ENCODE measurements around the gene TCHH.
"Not testable (repeated sequence)": the region's sequence is repeated elsewhere in the genome, so short reads cannot be mapped to it uniquely, and the experiment has no call there.

The TCHH gene, protein sequence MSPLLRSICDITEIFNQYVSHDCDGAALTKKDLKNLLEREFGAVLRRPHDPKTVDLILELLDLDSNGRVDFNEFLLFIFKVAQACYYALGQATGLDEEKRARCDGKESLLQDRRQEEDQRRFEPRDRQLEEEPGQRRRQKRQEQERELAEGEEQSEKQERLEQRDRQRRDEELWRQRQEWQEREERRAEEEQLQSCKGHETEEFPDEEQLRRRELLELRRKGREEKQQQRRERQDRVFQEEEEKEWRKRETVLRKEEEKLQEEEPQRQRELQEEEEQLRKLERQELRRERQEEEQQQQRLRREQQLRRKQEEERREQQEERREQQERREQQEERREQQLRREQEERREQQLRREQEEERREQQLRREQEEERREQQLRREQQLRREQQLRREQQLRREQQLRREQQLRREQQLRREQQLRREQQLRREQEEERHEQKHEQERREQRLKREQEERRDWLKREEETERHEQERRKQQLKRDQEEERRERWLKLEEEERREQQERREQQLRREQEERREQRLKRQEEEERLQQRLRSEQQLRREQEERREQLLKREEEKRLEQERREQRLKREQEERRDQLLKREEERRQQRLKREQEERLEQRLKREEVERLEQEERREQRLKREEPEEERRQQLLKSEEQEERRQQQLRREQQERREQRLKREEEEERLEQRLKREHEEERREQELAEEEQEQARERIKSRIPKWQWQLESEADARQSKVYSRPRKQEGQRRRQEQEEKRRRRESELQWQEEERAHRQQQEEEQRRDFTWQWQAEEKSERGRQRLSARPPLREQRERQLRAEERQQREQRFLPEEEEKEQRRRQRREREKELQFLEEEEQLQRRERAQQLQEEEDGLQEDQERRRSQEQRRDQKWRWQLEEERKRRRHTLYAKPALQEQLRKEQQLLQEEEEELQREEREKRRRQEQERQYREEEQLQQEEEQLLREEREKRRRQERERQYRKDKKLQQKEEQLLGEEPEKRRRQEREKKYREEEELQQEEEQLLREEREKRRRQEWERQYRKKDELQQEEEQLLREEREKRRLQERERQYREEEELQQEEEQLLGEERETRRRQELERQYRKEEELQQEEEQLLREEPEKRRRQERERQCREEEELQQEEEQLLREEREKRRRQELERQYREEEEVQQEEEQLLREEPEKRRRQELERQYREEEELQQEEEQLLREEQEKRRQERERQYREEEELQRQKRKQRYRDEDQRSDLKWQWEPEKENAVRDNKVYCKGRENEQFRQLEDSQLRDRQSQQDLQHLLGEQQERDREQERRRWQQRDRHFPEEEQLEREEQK (N-terminal part only)

DNA sequence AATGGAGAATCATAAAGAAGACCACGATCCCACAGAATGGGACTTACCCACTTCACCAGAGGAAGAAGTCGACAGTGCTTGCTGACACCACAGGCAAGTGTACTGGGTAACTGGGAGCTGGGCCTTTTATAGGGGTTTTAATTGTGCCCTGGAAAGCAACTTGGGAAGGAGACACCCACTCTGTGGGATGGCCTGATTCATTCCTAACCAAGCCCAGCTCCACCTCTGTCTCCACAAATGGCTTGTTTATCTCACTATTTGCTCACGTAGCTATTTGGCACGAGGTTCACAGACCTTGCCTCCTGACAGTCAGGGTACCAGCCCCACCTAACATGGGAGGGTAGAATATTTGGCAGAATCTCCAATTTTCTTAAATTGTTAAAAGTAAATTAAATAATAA lies at the start of gene TCHH:
Gene TCHH (minus strand): TSS at position 101 of the 400 bp plus-strand sequence. CDS start 1,364 bp downstream, outside the sequence.
- no peak for DNase-seq (ENCODE audit: low read depth)

DNA sequence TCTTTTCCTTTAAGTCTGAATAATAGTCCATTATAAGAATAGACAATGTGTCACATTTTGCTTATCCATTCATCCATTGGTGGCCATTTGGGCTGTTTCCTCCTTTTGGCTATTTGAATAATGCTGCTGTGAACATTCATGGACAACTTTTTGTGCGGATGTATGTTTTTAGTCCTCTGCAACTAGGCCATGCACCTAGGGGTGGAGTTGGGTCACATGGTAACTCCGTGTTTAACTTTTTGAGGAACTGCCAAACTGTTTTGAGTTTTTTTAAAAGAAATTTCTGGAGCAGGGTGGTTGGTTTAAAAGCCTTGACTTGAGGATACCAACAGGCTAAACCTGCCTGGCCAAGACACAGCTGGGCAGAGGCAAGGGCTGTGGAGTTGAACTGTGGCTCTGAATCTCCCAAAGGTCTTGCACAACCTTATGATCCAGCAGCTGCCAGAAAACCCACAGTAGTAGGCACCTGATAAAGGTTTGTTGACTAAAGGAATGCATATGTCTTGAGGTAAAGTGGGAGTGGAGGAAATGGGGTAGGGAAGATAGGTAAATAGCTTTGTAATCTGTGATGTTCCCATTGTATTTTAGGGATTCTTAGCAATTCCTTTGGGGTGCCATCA lies 49.4 kb upstream of the TCHH start:
- no peak for DNase-seq (ENCODE audit: low read depth)

DNA sequence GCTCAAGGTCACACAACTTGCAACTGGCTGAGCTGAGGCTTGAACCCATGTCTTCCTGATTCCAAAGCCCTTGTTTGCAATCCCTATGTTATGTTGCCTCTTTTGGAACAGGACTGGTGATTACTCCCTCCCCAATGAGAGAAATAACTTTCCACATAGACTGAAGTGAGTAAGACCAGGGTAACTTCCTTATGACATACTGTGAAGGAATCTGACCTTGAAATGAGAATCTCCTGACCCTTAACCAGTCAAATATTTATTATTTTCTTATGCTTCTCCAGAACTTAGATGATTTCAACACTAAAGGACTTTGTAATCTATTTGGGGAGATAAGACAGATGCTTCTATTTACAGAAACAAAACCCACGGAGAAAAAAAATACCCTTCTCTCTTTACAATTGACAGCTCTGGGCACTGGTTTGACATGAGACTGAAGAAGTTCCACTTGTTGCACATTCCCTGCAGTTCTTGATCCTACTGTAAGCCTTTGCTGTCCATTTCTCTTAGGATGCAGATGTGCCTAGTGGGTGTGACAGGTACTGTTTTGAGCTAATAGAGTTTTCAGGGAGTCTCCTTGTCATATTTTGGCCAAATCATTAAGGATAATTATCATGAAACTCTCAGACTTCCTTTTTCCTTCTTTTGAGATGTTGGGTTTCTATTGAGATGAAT lies 47.7 kb upstream of the TCHH start:
- DNase-seq (ENCODE audit: low read depth), result peak; percentile 90

DNA sequence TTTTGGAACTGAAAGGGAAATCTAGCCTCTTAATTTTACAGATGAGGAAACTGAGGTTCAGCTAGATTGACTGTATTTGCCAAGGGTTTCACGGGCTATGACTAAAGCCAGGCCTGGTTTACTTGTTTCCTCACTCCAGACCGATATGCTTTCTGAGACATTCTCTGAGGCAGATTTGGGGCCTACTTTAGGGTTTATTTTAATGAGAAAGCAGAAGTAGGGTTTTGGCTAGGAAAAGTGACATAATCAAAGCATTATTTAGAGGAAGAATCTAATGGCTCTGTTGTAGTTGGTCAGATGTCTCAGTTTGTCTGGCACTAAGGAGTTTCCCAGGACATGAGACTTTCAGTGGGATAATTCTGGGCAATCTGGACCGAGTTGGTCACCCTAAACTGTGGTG lies 45.3 kb upstream of the TCHH start:
- no peak for DNase-seq (ENCODE audit: low read depth)

DNA sequence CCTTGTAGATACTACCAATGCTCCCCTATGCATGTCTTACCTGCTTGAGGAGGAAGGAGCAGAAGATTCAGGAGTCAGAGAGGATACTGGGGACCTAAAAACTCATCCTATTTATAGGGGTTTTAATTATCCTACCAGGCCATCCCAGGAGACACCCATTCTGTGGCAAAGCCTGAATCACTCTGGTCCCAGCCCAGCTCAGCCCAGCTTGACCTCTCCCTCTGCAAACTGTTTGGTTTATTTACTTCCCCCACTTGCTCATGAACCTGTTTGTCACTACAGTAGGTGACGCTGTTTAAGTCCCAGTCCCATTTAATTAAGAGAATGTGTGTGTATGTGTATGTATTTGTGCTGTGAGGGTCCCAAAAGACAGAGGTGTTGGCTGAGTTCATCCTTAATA lies 43.9 kb upstream of the TCHH start, which contains the start of gene RPTN:
Gene RPTN (minus strand): TSS at position 85 of the 400 bp plus-strand sequence. CDS start 1,339 bp downstream, outside the sequence.
- no peak for DNase-seq (ENCODE audit: low read depth)

DNA sequence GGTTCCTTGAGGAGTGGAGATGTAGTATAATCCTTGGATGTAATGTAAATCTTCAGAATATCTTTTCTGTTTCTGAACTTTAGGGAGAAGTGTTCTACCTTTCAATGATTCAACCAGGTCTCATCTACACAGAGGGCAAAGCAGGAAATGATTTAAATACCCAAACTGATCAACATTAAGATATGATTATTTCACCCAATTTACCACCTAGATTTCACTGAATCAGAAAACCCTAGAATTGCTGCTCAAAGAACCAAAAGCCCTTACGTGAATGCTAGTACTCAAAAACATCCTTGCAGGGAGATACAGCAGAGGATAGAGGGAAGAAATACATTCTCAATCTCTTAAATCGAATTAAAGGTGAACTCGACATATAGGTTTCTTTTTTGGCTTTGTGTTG lies 38.8 kb upstream of the TCHH start:
- no peak for DNase-seq (ENCODE audit: low read depth)

DNA sequence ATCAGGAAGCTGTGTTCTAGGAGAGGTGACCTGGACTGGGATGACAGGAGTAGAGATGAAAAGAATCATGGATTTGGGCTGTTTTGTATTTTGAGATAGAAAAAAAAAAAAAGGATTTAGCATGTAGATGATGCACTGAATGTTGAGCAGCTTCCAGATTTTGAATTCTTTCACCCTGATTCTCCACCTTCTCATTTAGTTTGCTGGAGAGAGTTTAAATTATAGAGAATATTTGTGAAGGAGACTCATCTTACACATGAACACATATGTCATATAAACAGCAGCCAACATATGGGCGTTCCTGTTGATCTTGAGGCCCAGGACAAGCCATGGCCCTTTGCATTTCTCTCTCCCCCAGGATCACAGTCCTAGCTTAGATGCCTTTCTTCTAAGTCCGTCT lies 36.4 kb upstream of the TCHH start:
- DNase-seq (ENCODE audit: low read depth), result no peak

DNA sequence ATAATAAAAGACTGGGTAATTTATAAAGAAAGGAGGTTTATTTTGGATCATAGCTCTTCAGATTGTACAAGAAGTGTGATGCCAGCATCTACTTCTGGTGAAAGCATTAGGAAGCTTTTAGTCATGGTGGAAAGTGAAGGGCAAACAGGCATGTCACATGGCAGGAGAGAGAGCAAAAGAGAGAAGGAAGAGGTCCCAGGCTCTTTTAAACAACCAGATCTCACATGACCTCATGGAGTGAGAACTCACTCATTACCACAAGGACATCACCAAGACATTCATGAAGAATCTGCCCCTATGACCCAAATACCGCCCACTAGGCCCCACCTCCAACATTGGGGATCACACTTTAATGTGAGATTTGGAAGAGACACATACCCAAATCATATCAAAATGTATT lies 33.7 kb upstream of the TCHH start:
- DNase-seq (ENCODE audit: low read depth), result no peak

DNA sequence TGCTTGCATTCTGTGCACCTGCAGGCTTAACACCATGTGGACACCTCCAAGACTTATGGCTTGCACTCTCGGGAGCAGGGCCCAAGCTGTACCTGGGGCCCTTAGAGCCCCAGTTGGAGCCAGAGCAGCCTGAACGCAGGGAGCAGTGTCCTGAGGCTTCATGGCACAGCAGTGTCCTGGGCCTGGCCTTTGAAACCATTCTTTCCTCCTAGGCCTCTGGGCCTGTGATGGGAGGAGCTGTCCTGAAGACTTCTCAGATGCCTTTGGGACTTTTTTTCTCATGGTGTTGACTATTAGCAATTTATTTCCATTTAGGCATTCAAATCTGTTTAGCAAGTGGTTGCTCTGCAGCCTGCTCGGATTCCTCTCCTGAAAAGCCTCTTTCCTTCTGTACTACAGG lies 32.8 kb upstream of the TCHH start:
- no peak for DNase-seq (ENCODE audit: low read depth)

DNA sequence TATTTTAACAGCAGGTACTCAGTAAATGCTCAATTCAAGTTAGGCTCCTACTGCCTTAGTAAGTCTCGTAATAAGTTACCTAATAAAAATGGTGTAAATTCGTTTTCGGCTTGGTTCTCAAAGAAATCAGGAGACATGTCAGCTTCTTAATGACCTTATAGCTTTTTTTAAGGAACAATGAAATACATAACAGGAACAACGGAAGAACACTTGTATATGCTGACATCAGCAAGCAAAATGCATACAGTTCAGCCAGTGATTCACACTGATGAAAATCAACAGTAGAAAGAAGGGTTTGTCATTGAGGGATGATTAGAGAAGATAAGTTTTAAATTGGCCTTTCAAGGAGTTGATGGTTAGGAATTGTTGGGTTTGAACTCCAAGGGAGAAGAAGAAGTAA lies 30.5 kb upstream of the TCHH start:
- DNase-seq (ENCODE audit: low read depth), result no peak

DNA sequence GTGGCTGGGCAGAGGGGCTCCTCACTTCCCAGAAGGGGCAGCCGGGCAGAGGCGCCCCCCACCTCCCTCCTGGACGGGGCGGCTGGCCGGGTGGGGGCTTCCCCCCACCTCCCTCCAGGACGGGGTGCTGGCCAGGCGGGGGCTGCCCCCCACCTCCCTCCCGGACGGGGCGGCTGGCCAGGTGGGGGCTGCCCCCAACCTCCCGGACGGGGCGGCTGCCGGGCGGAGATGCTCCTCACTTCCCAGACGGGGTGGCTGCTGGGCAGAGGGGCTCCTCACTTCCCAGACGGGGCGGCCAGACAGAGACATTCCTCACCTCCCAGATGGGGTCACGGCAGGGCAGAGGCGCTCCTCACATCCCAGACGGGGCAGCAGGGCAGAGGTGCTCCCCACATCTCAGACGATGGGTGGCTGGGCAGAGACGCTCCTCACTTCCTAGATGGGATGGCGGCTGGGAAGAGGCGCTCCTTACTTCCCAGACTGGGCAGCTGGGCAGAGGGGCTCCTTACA lies 29.5 kb upstream of the TCHH start:
- DNase-seq (ENCODE audit: low read depth), result not testable (repeated sequence)

DNA sequence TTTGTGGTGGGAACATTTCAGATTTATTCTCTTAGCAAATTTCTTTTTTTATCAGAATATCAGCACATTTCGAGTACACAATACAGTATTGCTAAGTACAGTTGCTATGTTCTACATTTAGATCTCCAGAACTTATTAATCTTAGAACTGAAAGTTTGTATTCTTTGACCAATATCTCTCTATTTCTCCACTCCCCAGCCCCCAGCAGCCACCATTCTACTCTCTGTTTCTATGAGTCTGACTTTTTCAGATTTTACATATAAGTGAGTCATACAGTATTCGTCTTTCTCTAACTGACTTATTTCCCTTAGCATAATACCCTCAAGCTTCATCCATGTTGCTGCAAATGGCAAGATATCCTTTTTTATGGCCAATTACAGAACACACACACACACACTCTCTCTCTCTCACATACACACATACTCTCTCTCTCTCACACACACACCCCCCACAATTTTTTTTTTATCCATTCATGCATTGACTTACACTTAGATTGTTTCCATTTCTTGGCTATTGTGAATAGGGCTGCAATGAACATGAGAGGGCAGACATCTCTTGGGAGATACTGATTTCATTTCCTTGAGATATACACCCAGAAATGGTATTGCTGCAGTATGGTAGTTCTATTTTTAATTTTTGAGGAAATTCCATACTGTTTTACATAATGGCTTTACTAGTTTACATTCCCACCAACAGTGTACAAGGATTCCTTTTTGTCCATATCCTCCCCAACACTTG lies 28.1 kb upstream of the TCHH start:
- DNase-seq (ENCODE audit: low read depth), result no peak

DNA sequence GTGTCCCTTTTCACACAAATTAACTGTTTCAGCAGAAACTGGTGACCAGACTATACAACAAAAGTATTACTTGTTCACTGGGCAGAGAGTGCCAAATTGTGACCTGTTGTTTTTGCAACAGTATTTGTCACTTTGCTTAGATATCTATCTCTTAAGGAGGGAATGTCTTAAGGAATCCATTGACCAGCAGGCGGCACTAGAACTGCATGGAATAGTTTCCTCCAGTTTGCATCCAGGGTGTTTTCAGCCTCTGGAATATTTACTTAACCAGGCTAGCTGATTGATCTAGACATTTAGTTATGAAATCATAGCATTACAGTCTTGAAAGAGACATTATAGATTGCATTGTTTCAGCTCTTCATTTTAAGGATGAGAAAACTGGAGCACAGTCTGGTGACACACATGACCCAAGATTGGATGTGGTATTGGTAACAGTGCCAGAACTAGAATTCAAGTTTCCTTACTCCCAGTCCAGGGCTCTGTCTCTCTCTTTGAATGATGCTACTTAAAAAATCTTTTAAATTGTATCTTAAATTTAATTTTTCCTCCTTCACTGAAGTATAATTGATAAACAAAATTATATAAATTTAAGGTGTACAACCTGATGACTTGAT lies 26.8 kb upstream of the TCHH start:
- peak; percentile 37 for DNase-seq (ENCODE audit: low read depth)

DNA sequence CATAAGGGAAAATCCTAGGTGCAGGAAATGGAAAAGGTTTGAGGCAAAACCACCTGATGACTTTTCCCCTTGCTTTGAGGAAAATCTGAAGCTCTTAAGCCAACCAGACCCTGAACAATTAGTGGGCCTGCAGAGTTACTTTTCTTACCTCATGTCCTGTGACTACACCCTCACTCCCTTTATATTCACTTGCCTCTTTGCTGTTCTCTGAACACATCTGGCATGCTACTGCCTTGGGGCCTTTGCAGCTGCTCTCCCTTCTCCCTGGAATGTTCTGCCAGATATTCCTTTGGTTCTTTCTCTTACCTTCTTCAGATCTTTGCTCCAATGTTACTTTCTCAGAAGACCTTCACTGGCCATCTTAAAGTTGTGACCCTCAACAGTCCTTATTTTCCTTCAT lies 22.0 kb upstream of the TCHH start:
- DNase-seq (ENCODE audit: low read depth), result no peak

DNA sequence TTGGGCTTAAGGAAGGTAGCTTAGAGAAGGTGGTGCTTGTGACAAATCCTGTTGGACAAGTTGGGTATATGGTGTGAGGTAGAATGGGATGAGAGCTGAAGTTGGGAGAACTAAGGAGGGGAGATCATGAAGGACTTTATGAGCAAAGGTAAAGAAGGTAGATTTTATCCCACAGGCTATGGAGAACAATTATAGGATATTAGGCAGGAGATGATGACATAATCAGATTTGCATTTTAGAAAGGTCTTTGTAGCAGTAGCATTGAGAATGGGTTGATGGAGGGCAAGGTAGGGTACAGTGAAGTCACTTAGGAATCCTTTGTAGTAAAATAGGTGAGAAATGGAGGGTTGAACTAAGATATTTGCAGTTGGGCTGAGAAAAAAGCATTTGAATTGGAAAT lies 14.9 kb upstream of the TCHH start:
- no peak for DNase-seq (ENCODE audit: low read depth)

DNA sequence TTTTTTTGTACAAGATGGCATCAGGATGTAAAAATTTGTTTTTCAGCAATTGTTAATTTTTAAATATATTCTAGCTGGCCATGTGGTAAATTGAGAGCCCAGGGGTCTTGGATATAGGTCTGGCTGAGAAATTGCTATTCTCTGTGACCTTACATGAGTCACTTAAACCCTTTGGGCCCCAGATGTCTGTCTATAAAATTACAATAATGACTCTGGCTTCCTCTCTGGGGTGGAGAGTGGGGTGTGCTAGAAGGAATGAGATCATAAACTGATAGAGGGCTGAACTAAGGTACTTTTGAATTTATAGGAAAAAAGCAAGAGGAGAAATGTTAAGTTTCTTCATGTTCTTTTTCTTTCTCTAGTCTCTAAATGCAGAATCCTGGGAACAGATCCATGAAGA lies 12.4 kb upstream of the TCHH start:
- no peak for DNase-seq (ENCODE audit: low read depth)

DNA sequence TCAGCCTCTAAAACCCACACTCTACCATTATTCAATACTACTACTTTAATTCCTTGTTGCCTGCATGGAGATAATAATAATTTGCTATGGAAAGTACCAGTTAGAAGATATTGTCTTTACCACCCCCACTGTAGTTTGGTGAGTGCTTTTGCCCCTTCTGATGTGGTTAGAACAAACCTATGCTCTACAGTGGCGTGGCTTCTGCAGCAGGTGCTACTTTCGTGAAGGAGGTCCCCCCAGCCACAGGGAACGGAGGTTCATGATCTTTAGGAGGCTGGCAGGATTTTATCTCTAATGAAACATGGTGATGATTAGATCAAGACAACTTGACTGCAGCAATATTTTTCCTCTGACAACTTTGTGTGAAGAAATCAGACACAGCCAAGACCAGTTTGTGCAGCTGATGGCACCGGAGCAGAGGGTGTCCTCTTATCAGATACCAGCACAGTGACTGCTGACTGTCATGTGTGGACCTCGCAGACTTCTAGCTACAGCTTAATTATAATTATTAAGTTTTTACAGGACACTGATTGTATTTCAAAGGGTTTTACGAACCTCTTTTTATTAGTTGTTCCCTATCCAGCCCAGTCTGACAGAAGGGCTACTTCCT lies 10.7 kb upstream of the TCHH start:
- DNase-seq (ENCODE audit: low read depth), result no peak

DNA sequence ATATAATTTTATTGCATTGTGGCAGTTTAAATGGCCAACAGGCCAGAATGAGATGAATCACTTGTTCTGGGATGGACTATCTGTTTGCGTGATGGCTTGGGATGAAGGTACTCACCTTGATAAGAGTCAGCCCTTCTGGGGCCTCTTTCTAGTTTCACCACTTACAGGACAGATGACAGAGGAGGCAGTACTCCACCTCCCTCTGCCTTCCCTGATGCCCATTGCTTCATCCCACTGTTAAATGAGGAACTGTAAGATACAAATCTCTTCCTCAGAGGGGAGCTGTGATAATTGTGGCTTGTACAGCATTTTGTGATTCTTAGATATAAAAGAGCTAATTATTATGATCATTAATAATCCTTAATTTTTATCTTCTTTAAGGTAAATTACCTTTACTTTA lies 3.7 kb upstream of the TCHH start:
- no peak for DNase-seq (ENCODE audit: low read depth)

DNA sequence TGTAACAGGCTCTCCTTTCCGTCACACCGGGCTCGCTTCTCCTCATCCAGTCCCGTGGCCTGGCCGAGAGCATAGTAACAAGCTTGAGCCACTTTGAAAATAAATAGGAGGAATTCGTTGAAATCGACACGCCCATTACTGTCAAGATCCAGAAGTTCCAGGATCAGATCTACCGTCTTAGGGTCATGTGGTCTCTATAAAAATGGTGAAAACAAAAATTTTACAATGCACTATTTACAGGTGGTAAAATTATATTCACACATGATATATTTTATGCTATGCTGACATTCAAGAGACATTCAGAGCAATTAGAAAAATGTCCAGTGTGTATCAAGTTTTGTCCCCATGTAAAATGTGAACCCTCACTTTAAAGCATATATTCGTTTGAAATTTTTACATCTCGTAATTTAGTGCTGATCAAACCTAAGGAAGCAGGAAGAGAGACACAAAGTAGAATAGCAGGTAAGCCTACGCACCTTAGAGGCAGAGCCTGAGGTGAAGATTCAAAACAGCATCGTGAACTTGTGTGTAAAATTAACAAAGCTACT lies 2.3 kb downstream of the TCHH start:
- DNase-seq (ENCODE audit: low read depth), result no peak

Data from HS-5 (cell line).